Sciatic nerve (tissue), 2 donors: Measurements from ENCODE around the gene DUSP28. TPM values are rescaled to one million over a fixed set of nuclear protein-coding genes. Genes with fewer than 3 reads are reported as not detected.
A peak's percentile ranks its signal among the peaks of the same experiment; 100 is the strongest.
"Not testable (repeated sequence)": the region's sequence is repeated elsewhere in the genome, so short reads cannot be mapped to it uniquely, and the experiment has no call there.

Experiments used
- ATAC-seq: fragments of 200-7000 bp; cut with Tn5 transposase; one replicate; pipeline ENCODE4 v1.9.1; 2020; ENCODE audit warnings: mild to moderate bottlenecking, moderate library complexity
- DNase-seq: peaks from one replicate; pipeline ENCODE4 v3.0.0-alpha.2; 2020; ENCODE audit warnings: low spot score
- intact Hi-C: fragments of 100-400 bp; cut with DNase I; formaldehyde crosslinking; loops from one replicate; pipeline ENCODE4 v1.14.2; 2022
- total RNA-seq: library from RNA; stranded (reverse); fragmentation: NEBNext Ultra II Directional; extraction: Animal tissue kit (Norgen Biotek cat#: 25700); gene quantifications from one replicate; pipeline ENCODE4 v1.2.1, GENCODE V29; 2021
- donor health status: DM: no; HTN: no; CAD: no.
- donor health status: DM: no; HTN: no; CAD: no.

DUSP28 gene
- total RNA-seq: 4.5 TPM

- DNase-seq (peak; percentile 95), ATAC-seq (peak; percentile 88)
- intact Hi-C loops: no loop called here
These were observed at the start of gene DUSP28 for GRCh38 chr2:240560084-240560479. DUSP28 (plus strand) TSS chr2:240560357; CDS start chr2:240560685, 328 bp downstream.

DNA sequence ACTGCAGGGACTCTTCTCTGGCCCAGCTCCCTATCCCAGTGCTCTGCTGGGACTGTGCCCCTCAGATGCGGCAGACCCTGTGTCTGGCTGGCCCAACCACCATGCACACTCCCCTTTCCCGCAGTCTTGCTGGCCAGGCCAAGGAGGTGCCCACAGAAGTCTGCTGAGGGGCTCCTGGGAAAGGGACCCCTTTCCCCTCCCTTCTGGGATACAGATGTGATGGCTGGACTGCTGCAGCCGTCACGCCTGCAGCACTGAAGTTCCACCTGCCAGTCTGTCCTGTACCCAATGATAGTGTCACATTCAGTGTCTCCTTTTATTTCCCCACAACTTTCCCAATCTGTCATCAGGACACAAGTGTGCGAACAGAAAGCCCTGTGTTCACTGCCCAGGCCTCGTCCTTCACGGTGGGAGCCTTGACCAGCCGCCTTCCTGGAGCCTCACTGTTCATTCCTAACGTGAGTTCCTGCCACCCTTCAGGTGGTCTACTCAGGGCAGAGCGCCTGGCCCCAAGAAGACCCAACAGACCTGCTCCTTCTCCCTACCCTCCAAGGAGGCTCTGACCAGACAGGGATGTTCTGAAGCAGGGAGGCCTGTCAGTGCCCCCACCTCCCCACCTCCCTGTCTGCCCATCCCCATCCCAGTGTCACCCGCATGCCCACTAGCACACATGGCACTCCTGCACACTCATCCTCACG lies 49.5 kb upstream of the DUSP28 start:
- intact Hi-C loops: no loop called here
- no peak for ATAC-seq
- peak; percentile 5 for DNase-seq

GRCh38 chr2:240511351-240512108 lies 48.6 kb upstream of the DUSP28 start:
- intact Hi-C loops: no loop called here
- no peak for ATAC-seq
- peak; percentile 44 for DNase-seq

- DNase-seq (no peak), ATAC-seq (no peak)
- intact Hi-C loops: no loop called here
These were observed 48.1 kb upstream of the DUSP28 start for GRCh38 chr2:240512109-240512485.

GRCh38 chr2:240512666-240513535 lies 47.3 kb upstream of the DUSP28 start:
- intact Hi-C loops: no loop called here
- DNase-seq (peak; percentile 54), ATAC-seq (no peak)

DNA sequence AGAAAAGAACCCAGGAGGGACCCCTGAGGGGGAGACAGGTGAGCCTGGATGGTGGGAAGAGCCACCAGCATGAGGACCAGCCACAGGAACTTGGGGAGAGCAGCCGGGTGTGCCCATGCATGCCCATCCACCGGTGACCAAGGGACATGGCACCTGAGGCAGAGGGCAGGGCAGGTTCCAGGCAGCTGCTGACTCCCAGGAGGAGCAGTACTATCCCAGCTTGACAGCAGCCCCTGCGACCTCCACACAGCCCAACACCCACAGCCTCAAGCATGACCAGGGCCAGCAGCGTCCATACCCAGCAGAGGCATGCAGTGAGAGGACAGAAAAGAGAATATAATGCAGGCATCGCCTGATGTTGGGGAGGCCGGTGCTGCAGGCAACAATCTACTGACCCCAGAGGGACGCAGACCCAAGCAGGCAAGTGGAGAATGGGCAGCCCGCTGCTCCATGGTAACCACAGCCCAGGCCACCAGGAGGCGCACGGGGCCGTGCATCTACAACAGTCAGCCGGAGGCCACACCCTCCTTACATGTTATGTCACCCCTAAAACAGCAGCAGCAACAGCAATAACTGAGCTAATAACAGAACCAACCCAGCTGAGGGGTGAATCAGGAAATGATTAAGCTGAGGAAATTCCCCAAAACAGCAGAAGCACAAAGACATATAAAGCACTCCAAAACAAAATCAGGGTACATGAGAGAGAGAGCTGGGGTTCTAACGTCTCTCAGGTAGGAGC lies 46.4 kb upstream of the DUSP28 start:
- DNase-seq (peak; percentile 86), ATAC-seq (peak; percentile 94)
- intact Hi-C loops: no loop called here

- intact Hi-C loops: no loop called here
- DNase-seq (peak; percentile 38), ATAC-seq (no peak)
These were observed 45.5 kb upstream of the DUSP28 start for GRCh38 chr2:240514631-240515030.

- DNase-seq (peak; percentile 45), ATAC-seq (no peak)
- intact Hi-C loops: no loop called here
These were observed 42.8 kb upstream of the DUSP28 start for GRCh38 chr2:240517342-240517741.

DNA sequence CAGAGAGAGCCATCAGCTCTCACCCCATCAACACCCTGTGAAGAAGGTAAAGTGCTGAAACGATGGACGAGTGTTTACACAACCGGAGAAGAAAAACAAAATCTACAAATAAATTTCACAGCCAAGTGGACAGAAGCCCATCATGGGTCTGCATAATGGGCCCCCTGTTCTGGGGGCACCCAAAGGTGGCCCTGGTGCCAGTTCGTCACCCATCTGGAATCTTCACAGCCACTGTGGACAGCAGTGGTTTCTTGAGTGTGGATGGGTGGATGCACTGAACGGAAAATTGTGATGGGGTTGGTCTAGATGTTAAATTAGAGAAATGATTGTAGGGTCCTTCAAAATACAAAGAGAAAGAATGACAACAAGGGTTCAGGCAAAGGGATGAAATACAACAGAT lies 41.2 kb upstream of the DUSP28 start:
- ATAC-seq (no peak), DNase-seq (peak; percentile 26)
- intact Hi-C loops: no loop called here

DNA sequence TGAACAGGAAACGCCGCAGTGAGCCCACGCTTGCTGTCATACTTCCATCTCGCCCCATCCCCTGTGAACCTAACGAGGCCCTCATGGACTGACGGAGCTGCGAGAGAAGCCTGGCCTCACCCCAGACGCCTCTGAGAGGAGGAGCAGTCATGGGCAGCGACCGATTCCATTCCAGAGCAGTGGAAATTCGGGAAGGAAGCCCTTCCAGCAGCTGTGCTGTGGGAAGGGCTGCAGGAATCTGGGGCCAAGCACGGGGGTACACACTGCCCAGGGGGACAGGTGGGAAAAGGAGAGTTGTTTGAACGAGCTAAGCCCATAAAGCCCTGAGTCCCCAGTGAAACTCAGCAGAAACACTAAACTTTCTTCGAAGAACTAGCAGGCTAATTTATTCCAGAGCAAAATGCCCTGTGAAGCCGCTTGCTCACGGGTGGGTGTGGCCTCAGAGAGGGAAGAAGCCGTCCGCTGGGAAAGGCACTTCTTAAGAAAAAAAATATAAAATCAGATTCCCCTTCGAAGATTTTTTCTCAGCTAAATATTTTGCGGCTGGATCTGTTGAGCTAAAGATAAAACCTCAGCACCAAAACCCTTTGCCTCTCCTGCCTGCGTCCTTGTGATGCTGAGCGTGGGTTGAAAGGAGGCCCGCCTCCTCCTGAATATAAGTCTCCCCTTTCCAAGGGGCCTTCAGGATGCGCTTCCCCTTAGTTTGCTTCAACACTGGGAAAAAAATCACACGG lies 40.6 kb upstream of the DUSP28 start:
- ATAC-seq (peak; percentile 38), DNase-seq (peak; percentile 55)
- intact Hi-C loops: no loop called here

- intact Hi-C loops: no loop called here
- ATAC-seq (no peak), DNase-seq (peak; percentile 58)
These were observed 39.8 kb upstream of the DUSP28 start for GRCh38 chr2:240520130-240520973.

DNA sequence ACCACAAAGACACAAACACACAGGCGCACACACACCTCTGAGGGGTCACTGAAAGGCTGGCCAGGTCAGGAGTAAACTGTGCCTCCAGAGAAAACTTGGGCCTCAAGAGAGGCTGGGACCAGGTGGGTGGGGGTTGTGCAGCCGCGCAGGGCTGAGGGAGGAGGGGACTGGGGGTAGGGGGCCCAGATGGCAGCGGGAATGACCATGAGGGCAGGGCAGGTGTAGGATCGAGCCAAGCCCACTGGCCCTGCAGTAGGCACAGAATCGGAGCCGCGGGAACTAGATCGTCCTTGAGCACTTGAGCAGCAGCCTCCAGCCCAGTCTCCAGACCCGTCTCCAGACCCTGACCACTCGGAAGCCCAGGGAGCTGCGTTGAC lies 39.2 kb upstream of the DUSP28 start:
- no peak for ATAC-seq
- intact Hi-C loops: no loop called here
- DNase-seq: peak; percentile 49

DNA sequence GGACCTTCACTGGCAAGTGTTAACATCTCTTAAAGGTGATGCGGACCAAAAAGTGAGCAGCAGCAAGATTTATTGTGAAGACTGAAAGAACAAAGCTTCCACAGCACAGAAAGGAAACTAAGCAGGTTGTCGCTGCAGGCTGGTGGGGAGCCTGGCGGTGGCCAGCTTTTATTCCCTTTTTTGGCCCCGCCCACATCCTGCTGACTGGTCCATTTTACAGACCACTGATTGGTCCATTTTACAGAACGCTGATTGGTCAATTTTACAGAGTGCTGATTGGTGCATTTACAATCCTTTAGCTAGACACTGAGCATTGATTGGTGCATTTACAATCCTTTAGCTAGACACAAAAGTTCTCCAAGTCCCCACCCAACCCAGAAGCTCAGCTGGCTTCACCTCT lies 38.3 kb upstream of the DUSP28 start:
- intact Hi-C loops, ATAC-seq: not testable (repeated sequence)
- DNase-seq: peak; percentile 10

DNA sequence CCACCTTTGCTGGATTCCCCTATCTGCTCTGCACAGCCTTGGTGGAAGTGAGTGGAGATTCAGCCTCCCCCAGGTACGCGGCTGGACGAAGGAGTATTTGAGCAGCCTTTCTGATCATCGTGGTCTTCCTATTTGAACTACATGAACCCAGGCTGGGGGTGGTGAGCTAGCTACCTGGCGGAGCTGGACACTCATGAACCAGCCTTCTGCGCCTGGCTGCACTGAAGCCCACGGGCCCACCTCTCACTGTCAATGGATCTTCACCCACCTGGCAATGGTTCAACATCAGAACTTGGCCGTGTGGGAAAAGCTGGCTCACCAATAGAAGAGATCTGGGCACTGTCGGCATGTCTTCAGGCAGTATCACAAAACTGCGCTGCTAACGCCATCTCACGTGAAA lies 37.8 kb upstream of the DUSP28 start:
- DNase-seq: peak; percentile 30
- intact Hi-C loops: no loop called here

GRCh38 chr2:240523451-240524281 lies 36.5 kb upstream of the DUSP28 start:
- ATAC-seq (no peak), DNase-seq (peak; percentile 42)
- intact Hi-C loops: no loop called here

More for the DNA sequence above, 37.8 kb upstream of the DUSP28 start:
- no peak for ATAC-seq

DNA sequence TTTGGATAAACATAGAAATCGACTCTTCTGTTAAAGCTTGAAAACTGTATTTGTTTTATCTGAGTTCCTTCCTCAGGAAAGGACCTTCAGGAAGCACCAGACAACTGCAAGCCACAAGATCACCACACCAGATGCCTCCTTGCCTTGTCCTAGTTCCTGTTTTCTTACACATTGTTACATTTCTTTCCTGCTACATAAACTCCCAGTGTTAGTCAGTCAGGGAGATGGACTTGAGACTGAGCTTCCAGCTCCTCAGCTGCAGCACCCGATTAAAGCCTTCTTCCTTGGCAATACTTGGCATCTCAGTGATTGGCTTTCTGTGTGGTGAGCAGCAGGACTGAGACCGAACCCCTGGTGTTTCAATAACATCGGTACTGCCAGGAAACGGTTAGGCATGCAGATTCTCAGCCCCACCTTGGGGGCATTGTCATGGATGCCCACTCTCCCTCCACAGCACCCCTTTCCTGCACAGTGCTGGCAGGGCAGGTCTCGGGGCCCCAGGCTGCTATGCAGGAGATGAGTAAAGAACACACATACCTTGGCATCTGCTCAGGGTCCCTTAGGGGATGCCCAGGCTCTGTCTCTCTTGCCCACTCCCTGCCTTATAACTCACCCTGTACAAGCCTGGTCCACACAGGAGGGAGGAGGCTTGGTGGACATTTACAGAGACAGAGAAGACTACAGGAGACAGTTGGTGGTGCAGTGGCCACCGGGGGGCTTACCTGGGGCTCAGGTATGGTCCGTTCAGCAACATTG lies 35.0 kb upstream of the DUSP28 start:
- ATAC-seq: no peak
- intact Hi-C loops: no loop called here

More for the DNA sequence above, 35.0 kb upstream of the DUSP28 start:
- DNase-seq: no peak
